Choroid plexus epithelial cell (primary cell): Measurements from ENCODE around the gene RBMS2.
"Not testable (repeated sequence)": the region's sequence is repeated elsewhere in the genome, so short reads cannot be mapped to it uniquely, and the experiment has no call there.

Experiments used
- DNase-seq: peaks from one replicate; pipeline ENCODE4 v3.0.0-alpha.2; 2010; ENCODE audit warnings: low read depth
- H3K4me3 ChIP-seq: 2 replicates; pipeline ENCODE4 v1.5.1; 2011; ENCODE audit warnings: low read depth, mild to moderate bottlenecking, control low read depth, low read length, moderate library complexity
- TF ChIP-seq, protein P1 (sequence below): conservative IDR thresholded peaks from 2 replicates; pipeline ENCODE4 v1.5.1; 2011; ENCODE audit warnings: low read depth, mild to moderate bottlenecking, control low read depth, inconsistent platforms, low read length, moderate library complexity

Gene RBMS2

GRCh38 chr12:56568146-56568545 lies 46.5 kb downstream of the RBMS2 start:
- TF ChIP-seq, protein P1, sequence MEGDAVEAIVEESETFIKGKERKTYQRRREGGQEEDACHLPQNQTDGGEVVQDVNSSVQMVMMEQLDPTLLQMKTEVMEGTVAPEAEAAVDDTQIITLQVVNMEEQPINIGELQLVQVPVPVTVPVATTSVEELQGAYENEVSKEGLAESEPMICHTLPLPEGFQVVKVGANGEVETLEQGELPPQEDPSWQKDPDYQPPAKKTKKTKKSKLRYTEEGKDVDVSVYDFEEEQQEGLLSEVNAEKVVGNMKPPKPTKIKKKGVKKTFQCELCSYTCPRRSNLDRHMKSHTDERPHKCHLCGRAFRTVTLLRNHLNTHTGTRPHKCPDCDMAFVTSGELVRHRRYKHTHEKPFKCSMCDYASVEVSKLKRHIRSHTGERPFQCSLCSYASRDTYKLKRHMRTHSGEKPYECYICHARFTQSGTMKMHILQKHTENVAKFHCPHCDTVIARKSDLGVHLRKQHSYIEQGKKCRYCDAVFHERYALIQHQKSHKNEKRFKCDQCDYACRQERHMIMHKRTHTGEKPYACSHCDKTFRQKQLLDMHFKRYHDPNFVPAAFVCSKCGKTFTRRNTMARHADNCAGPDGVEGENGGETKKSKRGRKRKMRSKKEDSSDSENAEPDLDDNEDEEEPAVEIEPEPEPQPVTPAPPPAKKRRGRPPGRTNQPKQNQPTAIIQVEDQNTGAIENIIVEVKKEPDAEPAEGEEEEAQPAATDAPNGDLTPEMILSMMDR = no peak
- H3K4me3 ChIP-seq = no peak overlapping the region
- DNase-seq = no peak

- TF ChIP-seq, protein P1 = no peak
- no peak for DNase-seq
- no peak overlapping the region for H3K4me3 ChIP-seq
Observed at GRCh38 chr12:56571121-56571520, 49.5 kb downstream of the RBMS2 start.

GRCh38 chr12:56572288-56572687 lies 50.7 kb downstream of the RBMS2 start:
- TF ChIP-seq, protein P1 = no peak
- no peak overlapping the region for H3K4me3 ChIP-seq
- DNase-seq = no peak

DNA sequence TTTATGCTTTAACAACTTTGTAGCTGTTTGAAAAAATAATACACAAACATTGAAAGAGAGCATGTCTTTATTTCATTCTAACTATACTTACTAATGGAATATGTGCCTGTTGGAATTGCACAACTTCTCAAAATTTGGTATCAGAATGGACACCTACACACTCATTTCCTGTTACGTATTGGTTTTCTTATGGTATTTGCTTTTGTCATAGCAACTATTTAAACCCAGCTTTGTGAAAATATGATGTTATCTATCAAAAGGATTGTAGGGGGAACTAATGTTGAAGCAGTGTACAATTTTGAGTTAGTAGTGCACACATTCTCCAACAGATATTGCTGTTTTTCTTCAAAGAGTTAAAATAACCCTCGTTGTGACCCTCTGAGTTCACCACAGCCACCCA lies 52.6 kb downstream of the RBMS2 start:
- H3K4me3 ChIP-seq = no peak overlapping the region
- peak; percentile 71 for DNase-seq
- TF ChIP-seq, protein P1 = no peak

GRCh38 chr12:56577248-56577647 lies 55.6 kb downstream of the RBMS2 start:
- DNase-seq, H3K4me3 ChIP-seq: not testable (repeated sequence)

DNA sequence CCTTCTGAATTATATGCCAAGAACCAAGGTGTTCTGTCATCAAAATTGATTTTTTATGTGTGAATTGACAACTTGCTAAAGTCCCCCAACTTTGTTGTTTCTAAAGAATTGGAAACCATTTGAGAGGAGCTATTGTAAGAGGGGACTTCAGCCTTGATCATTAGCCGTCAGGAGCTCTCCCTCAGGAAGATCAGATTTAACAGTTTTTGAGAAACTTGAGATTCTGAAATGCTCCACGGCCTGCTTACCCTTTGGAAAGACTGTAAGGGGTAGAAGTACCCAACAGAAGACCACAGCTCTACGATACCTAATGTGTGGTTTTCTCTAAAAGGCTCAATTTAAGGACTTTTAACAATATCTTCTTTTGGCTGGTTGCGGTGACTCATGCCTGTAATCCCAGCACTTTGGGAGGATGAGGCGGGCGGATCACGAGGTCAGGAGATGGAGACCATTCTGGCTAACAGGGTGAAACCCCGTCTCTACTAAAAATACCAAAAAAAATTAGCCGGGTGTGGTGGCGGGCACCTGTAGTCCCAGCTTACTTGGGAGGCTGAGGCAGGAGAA lies 57.4 kb downstream of the RBMS2 start:
- no peak overlapping the region for H3K4me3 ChIP-seq

GRCh38 chr12:56581418-56582145 lies 60.0 kb downstream of the RBMS2 start:
- TF ChIP-seq, protein P1 = no peak
- DNase-seq = peak; percentile 40

More for the DNA sequence above, 57.4 kb downstream of the RBMS2 start:
- TF ChIP-seq, protein P1 = no peak
- no peak for DNase-seq

More at GRCh38 chr12:56581418-56582145, 60.0 kb downstream of the RBMS2 start:
- H3K4me3 ChIP-seq = no peak overlapping the region
